Astrocyte (in vitro differentiated cells and primary cell): ENCODE measurements around the gene CYBA. TPM values are rescaled to one million over a fixed set of nuclear protein-coding genes. Genes with fewer than 3 reads are reported as not detected.

Experiments
- DNase-seq: peaks from one replicate; pipeline ENCODE4 v3.0.0-alpha.2; 2010; ENCODE audit warnings: low read depth
- FAIRE-seq: peaks from 2 replicates; lab custom pipeline; 2011; peaks lifted over from hg19 to GRCh38; lab: Jason Lieb, UNC
- H2AFZ ChIP-seq: 2 replicates; pipeline ENCODE4 v1.6.0; 2012; ENCODE audit warnings: low read depth, low read length, inconsistent platforms
- H3K27ac ChIP-seq: 2 replicates; pipeline ENCODE4 v1.5.1; 2011; ENCODE audit warnings: low read depth, low read length, inconsistent platforms
- H3K27me3 ChIP-seq: 2 replicates; pipeline ENCODE4 v1.6.0; 2011; ENCODE audit warnings: low read length, inconsistent platforms; ENCODE audit not compliant: insufficient read depth
- H3K36me3 ChIP-seq: 2 replicates; pipeline ENCODE4 v1.5.1; 2011; ENCODE audit warnings: low read length, inconsistent platforms; ENCODE audit not compliant: insufficient read depth
- H3K4me1 ChIP-seq: 2 replicates; pipeline ENCODE4 v1.5.1; 2011; ENCODE audit warnings: low read length, inconsistent platforms; ENCODE audit not compliant: insufficient read depth
- H3K4me2 ChIP-seq: 2 replicates; pipeline ENCODE4 v1.6.0; 2012; ENCODE audit warnings: low read length, inconsistent platforms
- H3K4me3 ChIP-seq: 2 replicates; pipeline ENCODE4 v1.5.1; 2011; ENCODE audit warnings: low read depth, mild to moderate bottlenecking, low read length, inconsistent platforms; ENCODE audit not compliant: insufficient read depth
- H3K79me2 ChIP-seq: 2 replicates; pipeline ENCODE4 v1.6.0; 2012; ENCODE audit warnings: mild to moderate bottlenecking, low read length, inconsistent platforms; ENCODE audit not compliant: insufficient read depth
- H3K9ac ChIP-seq: 2 replicates; pipeline ENCODE4 v1.6.0; 2012; ENCODE audit warnings: mild to moderate bottlenecking, low read length, inconsistent platforms
- H3K9me3 ChIP-seq: 2 replicates; pipeline ENCODE4 v1.5.1; 2012; ENCODE audit warnings: low read depth, mild to moderate bottlenecking, low read length, inconsistent platforms; ENCODE audit not compliant: insufficient read depth
- H4K20me1 ChIP-seq: 2 replicates; pipeline ENCODE4 v1.6.0; 2012; ENCODE audit warnings: low read length, inconsistent platforms; ENCODE audit not compliant: insufficient read depth
- H3K27ac Mint-ChIP-seq: one replicate; pipeline ENCODE4 v1.8.0; 2021; ENCODE audit warnings: mild to moderate bottlenecking, mixed read lengths; ENCODE audit not compliant: unreplicated experiment
- H3K27me3 Mint-ChIP-seq: one replicate; pipeline ENCODE4 v1.8.0; 2021; ENCODE audit warnings: low read depth, mixed read lengths; ENCODE audit not compliant: unreplicated experiment
- H3K36me3 Mint-ChIP-seq: one replicate; pipeline ENCODE4 v1.8.0; 2021; ENCODE audit warnings: low read depth, mixed read lengths; ENCODE audit not compliant: unreplicated experiment
- H3K4me1 Mint-ChIP-seq: one replicate; pipeline ENCODE4 v1.8.0; 2021; ENCODE audit warnings: low read depth, mixed read lengths; ENCODE audit not compliant: unreplicated experiment
- H3K4me3 Mint-ChIP-seq: one replicate; pipeline ENCODE4 v1.8.0; 2021; ENCODE audit warnings: mild to moderate bottlenecking, moderate library complexity, mixed read lengths; ENCODE audit not compliant: unreplicated experiment
- H3K9me3 Mint-ChIP-seq: one replicate; pipeline ENCODE4 v1.8.0; 2021; ENCODE audit warnings: mild to moderate bottlenecking, mixed read lengths; ENCODE audit not compliant: unreplicated experiment
- CTCF ChIP-seq: IDR thresholded peaks from 2 replicates; pipeline ENCODE4 v1.5.1; 2011; ENCODE audit warnings: low read depth, mild to moderate bottlenecking, inconsistent platforms, low read length, moderate library complexity; ENCODE audit not compliant: insufficient read depth
- EZH2 ChIP-seq: IDR thresholded peaks from 2 replicates; pipeline ENCODE4 v1.6.1; 2012; ENCODE audit warnings: mild to moderate bottlenecking, low read length, inconsistent platforms; ENCODE audit not compliant: insufficient read depth
- total RNA-seq: library from RNA; stranded (reverse); gene quantifications from 2 replicates; pipeline ENCODE4 v1.2.1, GENCODE V29; 2021

The CYBA gene
- total RNA-seq, 1 donor from 2014 or later: 236 TPM

- no peak overlapping the region for H2AFZ ChIP-seq
- H3K9me3 ChIP-seq: no peaks in the 10 kb centered on the region
- no peak overlapping the region for H3K4me3 Mint-ChIP-seq
- H3K4me3 ChIP-seq: no peak overlapping the region
- no peak overlapping the region for H3K27ac ChIP-seq
- peaks cover 14% of the 10 kb centered on the region for H3K27me3 Mint-ChIP-seq
- no peaks in the 10 kb centered on the region for H3K4me1 Mint-ChIP-seq
- peaks cover 9% of the 10 kb centered on the region for H3K4me1 ChIP-seq
- peaks cover 3% of the 10 kb centered on the region for H4K20me1 ChIP-seq
- FAIRE-seq (no peak), DNase-seq (no peak)
- TF ChIP-seq CTCF: no peak
- no peak for TF ChIP-seq EZH2
- H3K36me3 ChIP-seq: no peaks in the 10 kb centered on the region
- H3K9me3 Mint-ChIP-seq: no peaks in the 10 kb centered on the region
- no peaks in the 10 kb centered on the region for H3K79me2 ChIP-seq
- H3K4me2 ChIP-seq: peak overlapping the region; percentile 3
- no peaks in the 10 kb centered on the region for H3K36me3 Mint-ChIP-seq
- H3K9ac ChIP-seq: no peak overlapping the region
- H3K27me3 ChIP-seq: peaks cover 12% of the 10 kb centered on the region
- H3K27ac Mint-ChIP-seq: no peak overlapping the region
These were observed 31.0 kb upstream of the CYBA start for GRCh38 chr16:88681709-88682451.

- H3K4me3 Mint-ChIP-seq: no peak overlapping the region
- Histone ChIP-seq H3K4me1 (peaks cover 5% of the 10 kb centered on the region), H3K9ac (no peak overlapping the region), H4K20me1 (no peaks in the 10 kb centered on the region), H3K36me3 (no peaks in the 10 kb centered on the region), H3K4me2 (peak overlapping the region; percentile 3), H3K79me2 (no peaks in the 10 kb centered on the region), H3K4me3 (no peak overlapping the region), H2AFZ (no peak overlapping the region), H3K27ac (no peak overlapping the region), H3K9me3 (no peaks in the 10 kb centered on the region), H3K27me3 (peaks cover 12% of the 10 kb centered on the region)
- H3K36me3 Mint-ChIP-seq: no peaks in the 10 kb centered on the region
- H3K4me1 Mint-ChIP-seq: no peaks in the 10 kb centered on the region
- H3K27me3 Mint-ChIP-seq: peaks cover 14% of the 10 kb centered on the region
- no peak overlapping the region for H3K27ac Mint-ChIP-seq
- no peak for TF ChIP-seq EZH2
- TF ChIP-seq CTCF: no peak
- H3K9me3 Mint-ChIP-seq: no peaks in the 10 kb centered on the region
- no peak for FAIRE-seq
- DNase-seq: no peak
These were observed 30.3 kb upstream of the CYBA start for GRCh38 chr16:88681084-88681680.
